Left colon (tissue), 2 donors: Measurements from ENCODE around the gene IFITM10. TPM values are rescaled to one million over a fixed set of nuclear protein-coding genes. Genes with fewer than 3 reads are reported as not detected.

ENCODE experiments used
- ATAC-seq: fragments of 200-7000 bp; cut with Tn5 transposase; one replicate; pipeline ENCODE4 v1.9.1; 2020; ENCODE audit warnings: mild to moderate bottlenecking, moderate library complexity
- DNase-seq, 2 donors: peaks; one replicate each; pipeline ENCODE4 v3.0.0-alpha.2; 2020
- intact Hi-C, 2 donors: fragments of 100-400 bp; cut with DNase I in 1 of 2; cut with micrococcal nuclease in 1 of 2; formaldehyde crosslinking; loops; one replicate each; pipeline versions ENCODE4 v1.11.2 to v1.14.0; 2022; cut with DNase I, micrococcal nuclease
- total RNA-seq, 2 donors: library from RNA; stranded (reverse); fragmentation: NEBNext Ultra II Directional; extraction: Animal tissue kit (Norgen Biotek cat#: 25700); gene quantifications; one replicate each; pipeline ENCODE4 v1.2.1, GENCODE V29; 2021
- donor health status: DM: no; HTN: no; CAD: no.
- donor health status: DM: yes; HTN: yes; CAD: no.

IFITM10 gene
- total RNA-seq, 2 donors from 2014 or later: 0.87 to 1.7 TPM

- DNase-seq (no peak), ATAC-seq (no peak)
- intact Hi-C loops: no loop called here
Observed at GRCh38 chr11:1702506-1702905, 47.9 kb downstream of the IFITM10 start.

DNA sequence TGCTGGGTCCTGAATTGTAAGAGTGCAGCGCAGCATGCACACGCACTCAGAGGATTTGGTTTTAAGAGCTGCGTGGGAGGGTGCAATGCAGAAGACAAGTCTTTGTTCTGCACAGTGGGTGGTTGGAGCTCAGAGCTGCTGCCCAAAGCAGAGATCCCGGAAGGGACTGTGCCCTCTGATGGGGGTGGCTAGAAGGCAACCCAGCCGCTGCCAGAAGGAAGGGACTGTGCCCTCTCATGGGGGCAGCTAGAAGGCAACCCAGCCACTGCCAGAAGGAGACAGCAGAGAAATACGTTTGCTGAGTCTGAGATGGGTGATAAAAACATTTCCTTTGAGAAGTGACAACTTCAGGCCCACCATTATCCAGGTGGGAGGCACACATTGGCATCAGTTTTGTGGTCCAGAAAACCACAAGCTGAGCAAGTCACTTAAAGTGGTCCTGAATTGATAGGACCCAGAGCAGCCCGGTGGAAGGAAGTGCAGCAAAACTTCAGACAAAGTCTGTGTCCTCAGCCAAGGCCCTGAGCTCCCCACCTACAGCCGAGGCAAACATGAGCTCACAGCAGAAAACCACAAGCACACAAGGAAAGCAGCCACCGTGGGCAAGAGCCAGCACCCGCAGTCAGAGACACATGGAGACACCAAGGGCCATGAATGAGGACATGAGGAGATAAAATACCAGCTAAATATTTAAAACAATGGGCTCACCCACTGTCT is 49.1 kb downstream of the IFITM10 start:
- no peak for DNase-seq
- intact Hi-C loops: no loop called here
- ATAC-seq: no peak

GRCh38 chr11:1699771-1700170 is 50.6 kb downstream of the IFITM10 start:
- ATAC-seq (no peak), DNase-seq (no peak)
- intact Hi-C loops: no loop called here

GRCh38 chr11:1696608-1697570 is 53.5 kb downstream of the IFITM10 start, which contains the start of gene KRTAP5-6:
Gene KRTAP5-6, plus strand, starts transcription at chr11:1697195. Its CDS starts 51 bp downstream, at chr11:1697246.
- intact Hi-C loops: no loop called here
- DNase-seq (no peak), ATAC-seq (no peak)

GRCh38 chr11:1695548-1696108 is 54.8 kb downstream of the IFITM10 start:
- no peak for DNase-seq
- intact Hi-C loops: loop anchor here in 1 of 2 donors (2.0 kb wide), 1 partner anchor 137 kb away; no protein-coding TSS in a partner anchor
- ATAC-seq: no peak

DNA sequence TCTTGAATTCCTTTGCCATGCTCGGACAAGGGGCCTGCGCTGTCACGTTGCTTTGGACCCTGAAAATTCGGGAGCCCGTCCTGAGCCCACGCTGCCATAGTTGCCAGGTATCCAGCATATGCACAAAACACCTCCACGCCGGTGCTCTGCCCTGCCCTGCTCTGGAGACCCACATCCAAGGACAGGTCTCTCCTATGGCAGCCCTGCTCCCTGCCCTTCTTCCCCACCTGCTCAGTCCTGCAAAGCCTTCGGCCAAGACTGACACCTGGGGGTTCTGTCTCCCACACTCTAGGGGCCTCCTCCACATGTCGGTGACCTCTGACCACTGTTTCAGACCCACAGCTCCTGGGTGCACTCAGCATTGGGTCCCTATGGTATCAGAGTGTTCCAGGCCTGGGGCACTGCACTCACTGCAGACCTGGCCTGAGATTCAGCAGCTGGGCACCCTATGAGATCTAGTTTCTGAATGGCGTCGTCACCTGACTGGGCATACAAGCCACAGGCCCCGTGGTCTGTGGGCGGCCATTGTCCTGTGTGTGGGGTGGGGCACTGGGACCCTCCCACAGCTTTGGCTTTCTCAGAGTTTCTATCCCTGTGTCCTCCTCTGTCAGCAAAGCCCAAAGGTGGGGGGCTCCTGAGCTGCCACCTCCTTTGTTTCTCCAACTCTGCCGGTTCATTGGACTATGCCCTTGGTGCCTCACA is 55.4 kb downstream of the IFITM10 start:
- intact Hi-C loops: loop anchor here (2.0 to 5.0 kb wide), 2 partner anchors 137 to 138 kb away; partner anchors contain the start of gene SYT8 (in 1 of the 2)
- ATAC-seq: no peak
- no peak for DNase-seq

DNA sequence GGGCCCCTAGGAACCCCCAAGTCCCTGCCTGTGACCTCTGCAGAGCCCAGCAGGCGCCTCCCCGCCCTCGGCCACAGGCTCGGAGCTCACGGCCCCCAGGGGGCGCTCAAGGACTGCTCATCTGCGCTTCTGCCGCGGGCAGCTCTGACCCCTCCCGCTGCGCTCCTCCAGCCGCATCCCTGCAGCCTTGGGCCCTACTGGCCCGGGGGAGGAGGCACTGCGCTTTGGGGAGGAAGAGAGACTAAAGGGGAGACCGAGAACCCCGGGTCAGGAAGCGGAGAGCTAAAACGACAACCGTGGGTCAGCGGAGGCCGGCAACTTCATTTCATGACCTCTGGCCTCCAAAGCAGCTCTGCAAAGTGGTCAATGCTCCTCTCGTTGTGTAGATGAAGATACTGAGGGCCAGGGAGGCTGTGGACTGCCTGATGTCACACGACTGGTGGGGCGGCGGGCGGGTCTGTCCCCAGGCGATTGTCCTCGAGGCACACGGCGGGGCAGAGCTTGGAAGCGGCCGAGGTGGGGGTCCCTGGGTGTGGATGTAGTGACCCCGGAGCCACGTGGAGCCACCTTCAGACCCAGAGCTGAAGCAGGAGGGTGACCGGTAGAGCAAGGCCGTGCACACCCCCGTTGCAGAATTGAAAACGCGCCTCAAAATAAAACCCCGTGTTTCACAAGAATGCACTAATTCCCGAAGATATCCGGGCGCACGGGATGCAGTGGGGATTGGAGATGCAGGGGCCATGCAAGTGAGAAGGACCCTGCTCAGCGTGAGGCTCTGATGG is 56.1 kb downstream of the IFITM10 start:
- intact Hi-C loops: loop anchor here (2.0 to 5.0 kb wide), 2 partner anchors 138 to 139 kb away; partner anchors contain the start of gene SYT8 (in 1 of the 2)
- DNase-seq: peak; percentile 78 to 96
- ATAC-seq: peak; percentile 94

GRCh38 chr11:1693327-1694063 is 56.9 kb downstream of the IFITM10 start:
- ATAC-seq: peak; percentile 81

GRCh38 chr11:1692708-1693326 is 57.6 kb downstream of the IFITM10 start:
- intact Hi-C loops: loop anchor here in 1 of 2 donors (5.0 kb wide), 1 partner anchor 139 kb away; the partner anchor contains the start of gene SYT8
- DNase-seq (no peak), ATAC-seq (no peak)

More at GRCh38 chr11:1693327-1694063, 56.9 kb downstream of the IFITM10 start:
- intact Hi-C loops: loop anchor here (2.0 to 5.0 kb wide), 2 partner anchors 139 kb away; partner anchors contain the start of gene SYT8 (in 1 of the 2)
- peak; percentile 55 to 80 for DNase-seq

DNA sequence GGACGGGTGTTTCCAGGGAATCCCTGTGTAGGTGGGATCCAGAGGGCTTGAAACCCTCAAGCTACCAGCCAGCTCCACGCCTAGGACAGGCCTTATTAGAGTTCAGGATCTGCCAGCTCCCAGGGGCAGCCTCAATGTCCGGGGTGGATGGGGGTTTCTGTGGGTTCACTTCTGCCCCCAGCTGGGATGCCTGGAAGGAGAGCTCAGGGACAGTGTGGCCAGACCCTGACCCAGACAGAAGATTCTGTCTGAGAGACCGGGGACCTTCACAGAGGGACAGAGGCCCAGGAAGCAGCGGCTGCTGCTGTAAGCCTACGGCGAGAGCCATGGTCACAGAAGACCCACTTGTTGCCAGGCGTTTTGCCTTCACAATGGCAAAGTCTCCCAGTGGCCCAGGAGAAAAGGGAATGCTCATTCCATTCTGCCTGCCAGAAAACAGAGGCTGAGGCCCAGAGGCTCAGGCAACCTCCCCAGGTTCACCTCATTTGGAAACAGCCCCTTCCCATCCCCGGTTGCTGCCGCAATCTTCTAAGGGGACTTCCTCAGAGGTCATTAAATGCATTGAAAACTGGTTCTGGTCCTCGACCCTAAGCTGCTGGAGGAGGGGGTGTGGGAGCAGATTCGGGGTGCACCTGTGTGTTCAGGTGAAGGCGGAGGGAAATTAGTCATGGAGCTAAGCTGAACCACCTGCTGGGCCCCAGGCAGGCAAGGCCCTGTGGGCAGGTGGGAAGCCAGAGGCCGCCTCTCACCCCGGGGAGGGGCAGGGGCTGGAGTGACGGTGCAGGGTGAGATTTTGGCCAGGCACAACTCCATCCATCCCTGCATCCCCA is 58.3 kb downstream of the IFITM10 start:
- ATAC-seq (no peak), DNase-seq (no peak)
- intact Hi-C loops: loop anchor here in 1 of 2 donors (5.0 kb wide), 1 partner anchor 140 kb away; the partner anchor contains the start of gene SYT8

DNA sequence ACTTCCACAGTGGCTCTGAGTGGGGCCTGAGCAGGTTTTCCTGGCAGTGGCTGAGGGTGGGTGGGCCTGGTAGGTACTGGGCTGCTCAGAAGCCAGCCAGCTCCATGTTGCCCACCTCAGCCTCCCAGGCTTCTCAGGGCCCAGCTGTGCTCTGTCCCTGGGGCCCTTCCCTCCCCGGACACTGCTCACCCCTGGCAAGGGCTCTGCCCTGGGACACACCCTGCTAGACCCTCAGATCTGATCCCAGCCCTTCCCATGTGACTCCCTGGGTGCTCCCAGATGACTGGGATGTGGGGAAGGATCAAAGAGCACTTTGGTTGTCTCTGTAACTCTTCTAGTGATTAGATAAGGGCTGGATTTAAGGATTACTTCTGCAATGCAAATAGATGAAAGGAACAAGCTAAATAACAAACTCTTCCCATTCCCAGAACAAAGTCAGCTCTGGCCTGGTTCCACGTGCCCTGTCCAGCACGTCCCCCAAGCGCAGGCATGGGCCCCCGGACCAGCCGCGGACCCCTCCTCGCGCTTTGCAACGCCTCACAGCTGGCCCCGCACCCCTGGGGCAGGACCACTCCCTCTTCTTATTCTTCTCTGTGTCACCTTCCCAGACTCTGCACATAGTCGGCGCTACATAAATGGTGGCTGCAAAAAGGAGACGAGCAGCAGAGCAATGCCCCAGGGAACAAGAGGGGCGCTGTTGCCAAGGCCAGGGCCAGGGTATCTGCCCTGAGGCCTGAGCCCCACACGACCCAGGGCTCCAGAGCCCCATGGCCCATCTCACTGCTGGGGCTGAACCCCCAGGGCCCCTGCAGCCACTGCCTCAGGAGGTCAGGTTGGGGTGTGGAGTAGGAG is 59.1 kb downstream of the IFITM10 start:
- intact Hi-C loops: loop anchor here in 1 of 2 donors (5.0 kb wide), 1 partner anchor 141 kb away; the partner anchor contains the start of gene SYT8
- no peak for ATAC-seq
- DNase-seq: no peak

DNA sequence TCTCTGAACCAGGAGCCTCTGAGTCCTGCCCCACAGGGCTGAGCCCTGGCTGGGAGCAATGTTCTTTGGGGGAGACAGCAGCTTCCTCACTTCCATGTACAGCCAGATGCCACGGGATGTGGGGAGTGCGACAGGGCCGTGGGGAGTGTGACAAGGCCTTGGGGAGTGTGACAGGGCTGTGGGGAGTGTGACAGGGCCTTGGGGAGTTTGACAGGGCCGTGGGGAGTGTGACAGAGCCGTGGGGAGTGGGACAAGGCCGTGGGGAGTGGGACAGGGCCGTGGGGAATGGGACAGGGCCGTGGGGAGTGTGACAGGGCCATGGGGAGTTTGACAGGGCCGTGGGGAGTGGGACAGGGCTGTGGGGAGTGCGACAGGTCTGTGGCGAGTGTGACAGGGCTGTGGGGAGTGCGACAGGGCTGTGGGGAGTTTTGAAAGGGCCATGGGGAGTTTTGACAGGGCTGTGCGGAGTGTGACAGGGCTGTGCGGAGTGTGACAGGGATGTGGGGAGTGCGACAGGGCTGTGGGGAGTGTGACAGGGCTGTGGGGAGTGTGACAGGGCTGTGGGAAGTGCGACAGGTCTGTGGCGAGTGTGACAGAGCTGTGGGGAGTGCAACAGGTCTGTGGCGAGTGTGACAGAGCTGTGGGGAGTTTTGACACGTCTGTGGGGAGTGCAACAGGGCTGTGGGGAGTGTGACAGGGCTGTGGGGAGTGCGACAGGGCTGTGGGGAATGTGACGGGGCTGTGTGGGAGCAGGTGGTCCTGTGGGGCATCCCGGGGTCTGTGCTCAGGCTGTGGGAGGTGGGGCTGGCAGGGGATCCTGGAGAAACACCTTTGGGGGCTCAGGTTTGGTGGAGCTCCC is 60.0 kb downstream of the IFITM10 start:
- ATAC-seq: no peak
- intact Hi-C loops: loop anchor here in 1 of 2 donors (5.0 kb wide), 1 partner anchor 142 kb away; the partner anchor contains the start of gene SYT8
- DNase-seq: no peak
